Upper lobe of left lung (tissue), 6 donors: ENCODE results near the gene RNF8. TPM values are rescaled to one million over a fixed set of nuclear protein-coding genes. Genes with fewer than 3 reads are reported as not detected.
"Not testable (repeated sequence)": the region's sequence is repeated elsewhere in the genome, so short reads cannot be mapped to it uniquely, and the experiment has no call there.

ENCODE experiments used
- ATAC-seq, 2 donors: fragments of 200-7000 bp; cut with Tn5 transposase; one replicate each; pipeline ENCODE4 v1.9.1; 2022; ENCODE audit warnings: mild to moderate bottlenecking in 2 of 2, moderate library complexity in 2 of 2; ENCODE audit not compliant: low FRiP score in 2 of 2
- DNase-seq, 2 donors: peaks; one replicate each; pipeline ENCODE4 v3.0.0-alpha.2; 2019 to 2020
- H3K27ac ChIP-seq, 4 donors: fragments of 200-600 bp; sonication (generic); one replicate each; pipeline ENCODE4 v1.5.1; 2016 to 2019
- H3K27me3 ChIP-seq, 4 donors: fragments of 200-600 bp; sonication (generic); one replicate each; pipeline ENCODE4 v1.5.1; 2017 to 2019
- H3K36me3 ChIP-seq, 4 donors: fragments of 200-600 bp; sonication (generic); one replicate each; pipeline ENCODE4 v1.5.1; 2016 to 2019
- H3K4me1 ChIP-seq, 4 donors: fragments of 200-600 bp; sonication (generic); one replicate each; pipeline ENCODE4 v1.5.1; 2018 to 2019
- H3K4me3 ChIP-seq, 4 donors: fragments of 200-600 bp; sonication (generic); one replicate each; pipeline ENCODE4 v1.5.1; 2017 to 2019; ENCODE audit warnings: mild to moderate bottlenecking in 2 of 4, moderate library complexity in 1 of 4
- H3K9me3 ChIP-seq, 4 donors: fragments of 200-600 bp; sonication (generic); one replicate each; pipeline ENCODE4 v1.5.1; 2018 to 2019
- EP300 ChIP-seq, 4 donors: sonication (generic); formaldehyde crosslinking; IDR thresholded peaks; one replicate each; pipeline ENCODE4 v1.5.1; 2017; ENCODE audit warnings: antibody characterized with exemption in 4 of 4, control low read depth in 2 of 4
- POLR2A ChIP-seq, 4 donors: fragments of 450-650 bp; IDR thresholded peaks; one replicate each; pipeline ENCODE4 v1.5.1; 2016 to 2017; ENCODE audit warnings: antibody characterized with exemption in 4 of 4, mild to moderate bottlenecking in 2 of 4
- POLR2AphosphoS5 ChIP-seq, 2 donors: sonication (generic); formaldehyde crosslinking; IDR thresholded peaks; one replicate each; pipeline ENCODE4 v1.5.1; 2017; ENCODE audit warnings: antibody characterized with exemption in 2 of 2
- WGBS, 2 donors: methylation state at CpG; one replicate each; pipeline ENCODE4 v1.1.5; 2017 to 2018; 5-methylcytosine and 5-hydroxymethylcytosine counted together
- total RNA-seq, 6 donors: library from RNA; depleted of rRNA in 4 of 6; stranded (reverse); fragments of >200 nt in 4 of 6; gene quantifications; one replicate each; pipeline versions ENCODE4 v1.1.0 to v1.2.1, GENCODE V29; 2016 to 2021
- TF ChIP-seq, protein P1 (sequence below), 6 experiments: fragments of 450-650 bp in 4 of 6; fragments of 200-600 bp in 2 of 6; sonication (generic) in 2 of 6; IDR thresholded peaks; one replicate each; pipeline ENCODE4 v1.5.1; 2016 to 2019; ENCODE audit warnings: antibody characterized with exemption in 6 of 6
- donor health status: DM: no; HTN: no; CAD: no; lungs with moderate emphysema.
- donor health status: DM: no; HTN: yes; CAD: no; lungs with severe emphysema.

The RNF8 gene
- total RNA-seq, 6 donors from 2014 or later = 14.7 to 32.3 (median 17.1) TPM

DNA sequence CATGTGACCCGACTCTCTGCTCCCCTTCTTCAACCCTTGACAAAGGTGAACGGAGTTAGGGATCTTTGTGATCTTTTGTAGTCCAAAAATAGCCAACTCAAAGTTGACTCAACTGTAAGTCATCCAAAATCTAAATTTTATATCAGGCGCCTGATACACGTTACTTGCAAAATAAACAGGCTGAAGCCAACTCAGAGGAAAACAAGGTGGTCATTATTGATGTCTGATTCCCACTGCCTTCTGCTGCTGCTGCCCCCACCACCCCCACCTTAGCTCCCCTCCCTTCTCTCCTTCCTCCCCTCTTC lies 13.2 kb upstream of the RNF8 start:
- no peak for TF ChIP-seq POLR2AphosphoS5 (IDR thresholded peaks at IDR 0.05)
- TF ChIP-seq POLR2A (IDR thresholded peaks at IDR 0.05) = no peak
- Histone ChIP-seq H3K9me3 (no peaks in the 10 kb centered on the region), H3K27me3 (no peaks in the 10 kb centered on the region), H3K36me3 (no peaks in the 10 kb centered on the region), H3K27ac (no peak overlapping the region), H3K4me3 (no peak overlapping the region), H3K4me1 (no peaks in the 10 kb centered on the region)
- DNase-seq = no peak
- no peak for ATAC-seq
- WGBS, 2 donors = 89 to 90% methylated on average over 4 of the region's 4 CpGs

DNA sequence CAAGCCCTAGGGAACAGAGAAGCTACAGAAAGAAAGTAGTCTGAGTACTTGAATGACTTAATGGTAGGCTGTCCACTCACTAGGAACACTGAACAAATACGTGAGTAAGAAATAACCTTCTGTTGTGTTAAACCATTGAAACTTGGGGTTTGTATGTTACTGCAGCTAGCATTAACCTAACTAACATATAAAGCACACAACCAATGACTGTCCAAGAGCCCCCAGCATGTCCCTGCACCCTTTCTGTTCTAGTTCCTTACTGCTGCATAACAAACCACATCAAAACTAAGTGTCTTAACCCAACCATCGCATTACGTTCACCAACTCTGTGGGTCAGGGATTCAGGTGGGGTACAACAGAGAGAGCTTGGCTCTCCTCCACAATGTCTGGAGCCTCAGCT lies 10.5 kb upstream of the RNF8 start:
- no peaks in the 10 kb centered on the region for H3K36me3 ChIP-seq
- ATAC-seq = no peak
- H3K27ac ChIP-seq = no peak overlapping the region
- H3K27me3 ChIP-seq = no peaks in the 10 kb centered on the region
- H3K4me1 ChIP-seq = no peaks in the 10 kb centered on the region
- H3K4me3 ChIP-seq = no peak overlapping the region
- TF ChIP-seq POLR2A (IDR thresholded peaks at IDR 0.05) (no peak), EP300 (IDR thresholded peaks at IDR 0.05) (no peak), POLR2AphosphoS5 (IDR thresholded peaks at IDR 0.05) (no peak)
- TF ChIP-seq, protein P1, sequence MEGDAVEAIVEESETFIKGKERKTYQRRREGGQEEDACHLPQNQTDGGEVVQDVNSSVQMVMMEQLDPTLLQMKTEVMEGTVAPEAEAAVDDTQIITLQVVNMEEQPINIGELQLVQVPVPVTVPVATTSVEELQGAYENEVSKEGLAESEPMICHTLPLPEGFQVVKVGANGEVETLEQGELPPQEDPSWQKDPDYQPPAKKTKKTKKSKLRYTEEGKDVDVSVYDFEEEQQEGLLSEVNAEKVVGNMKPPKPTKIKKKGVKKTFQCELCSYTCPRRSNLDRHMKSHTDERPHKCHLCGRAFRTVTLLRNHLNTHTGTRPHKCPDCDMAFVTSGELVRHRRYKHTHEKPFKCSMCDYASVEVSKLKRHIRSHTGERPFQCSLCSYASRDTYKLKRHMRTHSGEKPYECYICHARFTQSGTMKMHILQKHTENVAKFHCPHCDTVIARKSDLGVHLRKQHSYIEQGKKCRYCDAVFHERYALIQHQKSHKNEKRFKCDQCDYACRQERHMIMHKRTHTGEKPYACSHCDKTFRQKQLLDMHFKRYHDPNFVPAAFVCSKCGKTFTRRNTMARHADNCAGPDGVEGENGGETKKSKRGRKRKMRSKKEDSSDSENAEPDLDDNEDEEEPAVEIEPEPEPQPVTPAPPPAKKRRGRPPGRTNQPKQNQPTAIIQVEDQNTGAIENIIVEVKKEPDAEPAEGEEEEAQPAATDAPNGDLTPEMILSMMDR (IDR thresholded peaks at IDR 0.05) = no peak
- 73 to 93% methylated on average over 3 of the region's 3 CpGs for WGBS, 2 donors
- H3K9me3 ChIP-seq = no peaks in the 10 kb centered on the region
- no peak for DNase-seq

DNA sequence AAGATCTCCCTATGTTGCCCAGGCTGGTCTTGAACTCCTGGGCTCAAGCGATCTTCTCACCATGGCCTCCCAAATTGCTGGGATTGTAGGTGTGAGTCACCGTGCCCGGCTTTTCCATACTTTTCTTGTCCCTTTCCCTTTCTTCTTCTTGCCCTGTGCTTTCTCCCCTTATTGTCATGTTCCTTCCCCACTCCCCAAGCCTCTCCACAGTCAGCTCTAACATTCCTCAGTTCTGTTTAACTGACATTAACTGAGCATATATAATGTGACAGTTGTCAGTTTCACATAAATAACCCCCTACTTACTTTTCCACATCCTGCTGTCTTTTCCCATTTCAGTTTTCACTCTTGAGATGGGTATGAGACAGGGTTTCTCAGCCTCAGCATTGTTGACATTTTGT lies 9.5 kb upstream of the RNF8 start:
- 86 to 90% methylated on average over 3 of the region's 3 CpGs for WGBS, 2 donors
- DNase-seq (no peak), ATAC-seq (no peak)
- H3K27ac ChIP-seq = no peak overlapping the region
- H3K4me1 ChIP-seq = no peaks in the 10 kb centered on the region
- TF ChIP-seq POLR2A (IDR thresholded peaks at IDR 0.05) = no peak
- no peaks in the 10 kb centered on the region for H3K36me3 ChIP-seq
- H3K27me3 ChIP-seq = no peaks in the 10 kb centered on the region
- no peaks in the 10 kb centered on the region for H3K9me3 ChIP-seq
- no peak overlapping the region for H3K4me3 ChIP-seq

DNA sequence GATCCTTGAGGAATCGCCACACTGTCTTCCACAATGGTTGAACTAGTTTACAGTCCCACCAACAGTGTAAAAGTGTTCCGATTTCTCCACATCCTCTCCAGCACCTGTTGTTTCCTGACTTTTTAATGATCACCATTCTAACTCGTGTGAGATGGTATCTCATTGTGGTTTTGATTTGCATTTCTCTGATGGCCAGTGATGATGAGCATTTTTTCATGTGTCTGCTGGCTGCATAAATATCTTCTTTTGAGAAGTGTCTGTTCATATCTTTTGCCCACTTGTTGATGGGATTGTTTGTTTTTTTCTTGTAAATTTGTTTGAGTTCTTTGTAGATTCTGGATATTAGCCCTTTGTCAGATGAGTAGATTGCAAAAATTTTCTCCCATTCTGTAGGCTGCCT lies 8.0 kb upstream of the RNF8 start:
- H3K36me3 ChIP-seq, H3K27ac ChIP-seq, ATAC-seq, DNase-seq, H3K4me1 ChIP-seq, H3K4me3 ChIP-seq, H3K9me3 ChIP-seq, H3K27me3 ChIP-seq: not testable (repeated sequence)
- WGBS, 2 donors = 66 to 78% methylated on average over 3 of the region's 3 CpGs

DNA sequence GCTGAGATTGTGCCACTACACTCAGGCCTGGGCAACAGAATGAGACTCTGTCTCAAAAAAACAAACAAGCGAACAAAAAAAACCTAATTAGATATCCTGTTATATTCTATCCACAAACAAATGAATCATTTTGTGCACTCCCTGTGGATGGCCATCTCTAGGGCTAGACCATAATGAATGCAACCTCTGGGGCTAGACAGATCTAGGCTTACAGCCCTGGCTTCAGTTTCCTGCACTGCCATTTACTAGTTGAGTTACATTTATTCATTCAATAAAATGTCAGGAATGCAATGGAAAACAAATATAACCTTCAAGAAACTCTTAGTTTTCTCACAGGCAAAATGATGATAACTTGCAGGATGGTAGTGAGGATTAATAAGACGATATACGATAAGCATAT lies 6.6 kb upstream of the RNF8 start:
- no peak overlapping the region for H3K27ac ChIP-seq
- H3K4me1 ChIP-seq = no peaks in the 10 kb centered on the region
- WGBS, 2 donors = 92 to 93% methylated on average over 3 of the region's 3 CpGs
- no peaks in the 10 kb centered on the region for H3K36me3 ChIP-seq
- no peak for ATAC-seq
- H3K27me3 ChIP-seq = no peaks in the 10 kb centered on the region
- no peak overlapping the region for H3K4me3 ChIP-seq
- TF ChIP-seq POLR2AphosphoS5 (IDR thresholded peaks at IDR 0.05) = no peak
- TF ChIP-seq, protein P1 (IDR thresholded peaks at IDR 0.05) = no peak
- TF ChIP-seq POLR2A (IDR thresholded peaks at IDR 0.05) = no peak
- no peak for TF ChIP-seq EP300 (IDR thresholded peaks at IDR 0.05)
- H3K9me3 ChIP-seq = no peaks in the 10 kb centered on the region
- DNase-seq = no peak

DNA sequence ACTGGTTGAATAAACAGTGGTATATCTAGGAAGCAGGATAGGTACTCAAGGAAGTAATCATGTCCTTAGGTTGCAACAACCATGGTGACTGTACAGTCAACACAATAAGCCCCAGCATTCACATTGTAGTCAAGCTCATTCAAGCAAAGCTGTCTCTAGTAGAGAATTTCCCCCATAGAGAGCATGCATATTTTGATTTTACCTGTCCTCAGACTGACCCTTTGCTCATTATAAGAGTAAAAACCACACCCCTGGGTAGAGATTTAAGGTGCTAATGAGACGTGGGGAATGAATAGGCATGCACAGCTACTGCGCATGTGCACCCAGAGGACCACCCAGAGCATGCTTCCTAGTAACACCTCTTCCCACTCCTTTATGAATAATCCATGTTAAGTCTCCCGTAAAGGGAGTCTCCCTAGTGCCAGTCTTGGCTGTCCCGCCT lies 6.1 kb upstream of the RNF8 start:
- ATAC-seq = no peak
- Histone ChIP-seq H3K9me3 (no peaks in the 10 kb centered on the region), H3K4me1 (no peaks in the 10 kb centered on the region), H3K36me3 (no peaks in the 10 kb centered on the region), H3K27me3 (no peaks in the 10 kb centered on the region), H3K4me3 (no peak overlapping the region), H3K27ac (no peak overlapping the region)
- 79 to 91% methylated on average over 4 of the region's 4 CpGs for WGBS, 2 donors
- DNase-seq = no peak
- TF ChIP-seq POLR2AphosphoS5 (IDR thresholded peaks at IDR 0.05) (no peak), POLR2A (IDR thresholded peaks at IDR 0.05) (no peak), EP300 (IDR thresholded peaks at IDR 0.05) (no peak)
- TF ChIP-seq, protein P1 (IDR thresholded peaks at IDR 0.05) = no peak
